IPS DF 6.9 (cell line): ENCODE results near the gene CD300LB.
"Not testable (repeated sequence)": the region's sequence is repeated elsewhere in the genome, so short reads cannot be mapped to it uniquely, and the experiment has no call there.

Experiments used
- DNase-seq: peaks from one replicate; pipeline ENCODE4 v3.0.0-alpha.2; 2013; ENCODE audit warnings: low read depth, low spot score
- H3K27ac ChIP-seq: one replicate; pipeline ENCODE4 v1.5.1; 2013; ENCODE audit warnings: low read length, control low read depth
- H3K27me3 ChIP-seq: 2 replicates; pipeline ENCODE4 v1.6.1; 2013; ENCODE audit warnings: mild to moderate bottlenecking, low read length; ENCODE audit not compliant: control insufficient read depth, insufficient read depth
- H3K36me3 ChIP-seq: 2 replicates; pipeline ENCODE4 v1.6.1; 2013; ENCODE audit warnings: low read length; ENCODE audit not compliant: control insufficient read depth, insufficient read depth
- H3K4me1 ChIP-seq: 2 replicates; pipeline ENCODE4 v1.6.1; 2013; ENCODE audit warnings: low read length; ENCODE audit not compliant: control insufficient read depth, insufficient read depth
- H3K4me3 ChIP-seq: 2 replicates; pipeline ENCODE4 v1.5.1; 2013; ENCODE audit warnings: mild to moderate bottlenecking, low read length
- H3K9me3 ChIP-seq: 2 replicates; pipeline ENCODE4 v1.6.1; 2013; ENCODE audit warnings: low read length, inconsistent platforms; ENCODE audit not compliant: control insufficient read depth, insufficient read depth
- WGBS: extraction: QIAGEN DNeasy Blood & Tissue Kit; methylation state at CpG from one replicate; pipeline ENCODE4 v1.1.7; 2013; ENCODE audit warnings: mixed read lengths, missing lambda C conversion rate; ENCODE audit not compliant: insufficient read length, insufficient coverage; 5-methylcytosine and 5-hydroxymethylcytosine counted together

CD300LB gene

DNA sequence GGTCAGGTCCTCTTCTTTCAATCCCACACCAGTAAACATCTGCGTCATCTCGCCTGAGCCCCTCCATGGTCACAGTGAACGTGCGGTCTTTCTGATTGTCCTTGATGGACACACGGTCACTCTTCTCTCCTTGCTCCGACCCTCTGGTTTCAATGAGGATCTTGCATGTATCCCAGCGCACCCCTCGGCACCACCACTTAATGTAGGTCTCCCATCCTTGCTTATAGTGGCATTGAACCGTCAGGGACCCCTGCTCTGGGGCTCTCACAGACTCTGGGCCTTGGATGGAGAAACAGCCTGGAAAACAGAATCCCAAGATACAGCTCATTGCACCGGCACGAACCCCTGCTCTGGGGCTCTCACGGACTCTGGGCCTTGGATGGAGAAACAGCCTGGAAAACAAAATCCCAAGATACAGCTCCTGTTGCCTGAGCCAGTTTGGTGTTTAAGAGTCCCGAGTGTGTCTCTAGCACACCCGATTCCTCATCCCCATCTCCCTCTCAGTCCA, 5.4 kb downstream of the CD300LB start:
- no peak overlapping the region for H3K27ac ChIP-seq
- no peaks in the 10 kb centered on the region for H3K27me3 ChIP-seq
- DNase-seq, result no peak
- WGBS, result no CpG with 5 or more reads among the region's 14 CpGs
- no peaks in the 10 kb centered on the region for H3K4me1 ChIP-seq
- H3K36me3 ChIP-seq, result no peaks in the 10 kb centered on the region
- no peaks in the 10 kb centered on the region for H3K9me3 ChIP-seq
- H3K4me3 ChIP-seq, result no peak overlapping the region

DNA sequence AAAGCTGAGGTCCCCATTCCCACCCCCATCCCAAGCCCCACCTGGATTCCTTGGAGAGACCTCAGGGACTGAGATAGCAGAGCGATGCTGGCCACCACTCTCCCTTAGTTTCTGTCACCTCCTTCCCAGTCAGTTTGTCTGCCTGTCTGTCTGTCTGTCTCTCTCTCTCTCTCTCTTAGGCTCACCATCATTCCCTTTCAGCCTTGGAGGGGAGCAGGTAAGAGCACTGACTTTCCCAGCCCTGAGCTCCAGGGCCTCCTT, 5.9 kb downstream of the CD300LB start:
- H3K27me3 ChIP-seq, result no peaks in the 10 kb centered on the region
- no peak for DNase-seq
- WGBS, result no CpG with 5 or more reads among the region's 1 CpG
- no peak overlapping the region for H3K27ac ChIP-seq
- H3K4me1 ChIP-seq, result no peaks in the 10 kb centered on the region
- no peaks in the 10 kb centered on the region for H3K9me3 ChIP-seq
- no peaks in the 10 kb centered on the region for H3K36me3 ChIP-seq
- no peak overlapping the region for H3K4me3 ChIP-seq

DNA sequence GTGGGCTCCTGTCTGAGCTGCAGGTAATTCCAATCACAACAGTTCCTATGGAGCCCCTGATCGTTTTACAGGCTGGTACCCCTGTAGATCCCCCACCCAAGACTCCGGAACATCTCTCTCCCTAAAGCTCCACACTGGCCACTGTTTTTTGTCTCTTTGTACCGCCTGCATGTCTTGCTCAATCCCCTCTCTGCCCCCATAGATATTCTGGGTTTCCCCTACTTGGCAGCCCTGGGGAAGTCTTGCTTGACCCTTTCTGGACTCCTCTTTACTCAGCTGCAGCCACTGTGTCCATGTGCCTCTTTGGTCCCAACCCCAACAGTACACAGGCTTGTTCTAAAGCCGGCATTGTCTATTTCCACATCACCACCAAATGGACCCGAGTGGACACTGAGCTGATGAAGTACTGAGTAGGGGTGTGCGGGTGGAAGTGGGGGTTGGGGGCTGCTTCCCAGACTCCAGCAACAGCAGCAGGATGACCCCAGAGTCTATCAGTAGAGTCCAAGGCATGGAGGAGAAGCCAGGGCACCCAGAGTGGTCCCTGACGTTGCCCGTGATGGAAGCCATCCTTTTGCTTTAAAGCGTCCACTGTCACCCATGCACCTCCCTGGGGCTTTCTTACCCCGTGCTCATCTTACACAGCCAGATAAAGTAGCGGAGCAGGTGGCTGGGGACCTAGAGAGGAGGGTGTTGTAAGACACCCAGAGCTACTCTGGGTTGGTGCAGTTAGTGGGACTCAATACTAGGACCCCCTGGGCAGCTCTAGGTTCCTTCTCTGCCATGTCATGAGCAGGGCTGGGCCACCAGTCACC, 6.4 kb downstream of the CD300LB start:
- H3K27ac ChIP-seq, result no peak overlapping the region
- no peak overlapping the region for H3K4me3 ChIP-seq
- no peaks in the 10 kb centered on the region for H3K9me3 ChIP-seq
- no peaks in the 10 kb centered on the region for H3K27me3 ChIP-seq
- no peak for DNase-seq
- no peaks in the 10 kb centered on the region for H3K4me1 ChIP-seq
- no CpG with 5 or more reads among the region's 11 CpGs for WGBS
- H3K36me3 ChIP-seq, result no peaks in the 10 kb centered on the region

DNA sequence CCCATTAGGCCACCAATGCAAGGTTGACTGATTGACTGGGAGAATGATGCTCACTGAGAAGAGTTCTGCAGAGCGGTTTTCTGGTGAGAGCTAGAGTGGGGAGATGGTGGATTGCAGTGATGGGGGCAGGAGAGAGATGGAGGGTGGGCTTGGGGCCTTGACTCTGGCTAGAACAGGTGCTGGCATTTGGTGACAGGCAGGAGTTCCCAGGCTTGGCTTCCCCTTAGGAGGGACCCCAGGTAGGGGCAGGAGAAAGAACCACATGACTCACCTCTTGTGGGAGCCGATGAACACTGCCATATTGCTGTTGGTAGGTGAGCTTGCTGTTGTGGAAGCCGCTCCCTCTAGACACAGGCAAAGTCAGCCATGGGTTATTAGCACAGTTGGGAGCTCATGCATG, 8.0 kb downstream of the CD300LB start:
- Histone ChIP-seq H3K9me3 (no peaks in the 10 kb centered on the region), H3K4me3 (no peak overlapping the region), H3K27ac (no peak overlapping the region), H3K36me3 (no peaks in the 10 kb centered on the region), H3K4me1 (no peaks in the 10 kb centered on the region), H3K27me3 (no peaks in the 10 kb centered on the region)
- no peak for DNase-seq
- no CpG with 5 or more reads among the region's 3 CpGs for WGBS

DNA sequence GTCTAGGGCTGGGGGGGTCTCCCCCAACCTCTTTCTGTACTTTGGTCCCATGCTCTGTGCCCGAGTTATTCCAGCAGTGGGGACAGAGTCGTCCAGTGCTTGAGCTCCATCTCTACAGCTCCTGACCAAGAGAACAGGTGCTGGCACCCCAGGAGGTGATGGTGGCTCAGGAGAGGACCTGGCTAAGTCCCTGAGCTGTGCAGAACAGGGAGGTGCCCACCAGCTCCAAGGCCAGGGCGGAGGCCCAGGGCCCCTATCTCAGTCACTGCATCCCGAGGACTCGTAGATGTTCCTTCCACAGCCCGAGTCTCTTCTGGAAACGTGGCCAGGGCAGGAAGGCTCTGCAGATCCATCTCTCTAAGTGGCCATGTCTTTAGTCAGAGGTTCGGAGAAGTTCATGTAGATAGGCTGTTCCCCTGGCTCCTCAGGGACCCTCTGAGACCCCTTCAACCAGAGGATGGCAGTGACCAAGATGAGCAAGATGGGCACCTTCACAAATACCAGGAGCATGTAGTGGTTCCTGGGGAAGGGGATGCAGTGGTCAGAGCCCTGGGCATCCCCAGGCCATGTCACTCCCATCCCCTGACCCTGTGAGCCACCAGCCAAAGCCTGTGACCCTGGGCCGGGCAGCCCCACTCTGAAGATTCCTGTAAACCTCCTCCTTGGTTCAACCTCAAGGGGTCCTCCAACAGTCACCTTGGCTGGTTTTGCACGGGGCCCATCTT, 8.7 kb downstream of the CD300LB start:
- Histone ChIP-seq H3K9me3 (no peaks in the 10 kb centered on the region), H3K4me1 (no peaks in the 10 kb centered on the region), H3K36me3 (no peaks in the 10 kb centered on the region), H3K27me3 (no peaks in the 10 kb centered on the region), H3K4me3 (no peak overlapping the region), H3K27ac (no peak overlapping the region)
- no peak for DNase-seq
- no CpG with 5 or more reads among the region's 10 CpGs for WGBS

DNA sequence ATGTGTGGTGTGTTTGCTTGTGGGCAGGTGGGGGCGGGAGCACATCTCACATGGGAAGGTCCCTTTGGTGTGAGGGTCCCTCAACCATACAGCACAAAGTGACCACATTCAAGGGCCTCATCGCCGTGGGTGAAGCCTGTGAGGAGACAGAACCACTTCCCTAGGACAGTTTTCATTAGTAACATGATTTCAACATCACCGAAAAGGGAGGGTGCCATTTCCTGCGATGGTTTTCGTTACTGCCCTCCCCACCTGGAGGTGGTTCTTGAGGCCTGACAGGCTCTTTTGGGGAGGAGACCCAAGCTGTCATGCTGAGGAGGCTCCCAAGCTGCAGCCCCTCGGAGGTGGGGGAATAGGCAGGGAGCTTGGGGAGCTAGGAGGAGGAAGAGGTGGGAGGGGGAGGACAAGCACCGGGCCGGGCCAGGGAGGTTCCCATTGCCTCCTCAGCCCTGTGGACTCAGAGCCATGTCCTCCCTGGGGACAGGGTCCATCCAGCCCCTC, 9.5 kb downstream of the CD300LB start:
- no CpG with 5 or more reads among the region's 9 CpGs for WGBS
- no peak overlapping the region for H3K4me3 ChIP-seq
- no peaks in the 10 kb centered on the region for H3K27me3 ChIP-seq
- no peaks in the 10 kb centered on the region for H3K4me1 ChIP-seq
- H3K27ac ChIP-seq, result no peak overlapping the region
- no peaks in the 10 kb centered on the region for H3K9me3 ChIP-seq
- DNase-seq, result no peak
- no peaks in the 10 kb centered on the region for H3K36me3 ChIP-seq

DNA sequence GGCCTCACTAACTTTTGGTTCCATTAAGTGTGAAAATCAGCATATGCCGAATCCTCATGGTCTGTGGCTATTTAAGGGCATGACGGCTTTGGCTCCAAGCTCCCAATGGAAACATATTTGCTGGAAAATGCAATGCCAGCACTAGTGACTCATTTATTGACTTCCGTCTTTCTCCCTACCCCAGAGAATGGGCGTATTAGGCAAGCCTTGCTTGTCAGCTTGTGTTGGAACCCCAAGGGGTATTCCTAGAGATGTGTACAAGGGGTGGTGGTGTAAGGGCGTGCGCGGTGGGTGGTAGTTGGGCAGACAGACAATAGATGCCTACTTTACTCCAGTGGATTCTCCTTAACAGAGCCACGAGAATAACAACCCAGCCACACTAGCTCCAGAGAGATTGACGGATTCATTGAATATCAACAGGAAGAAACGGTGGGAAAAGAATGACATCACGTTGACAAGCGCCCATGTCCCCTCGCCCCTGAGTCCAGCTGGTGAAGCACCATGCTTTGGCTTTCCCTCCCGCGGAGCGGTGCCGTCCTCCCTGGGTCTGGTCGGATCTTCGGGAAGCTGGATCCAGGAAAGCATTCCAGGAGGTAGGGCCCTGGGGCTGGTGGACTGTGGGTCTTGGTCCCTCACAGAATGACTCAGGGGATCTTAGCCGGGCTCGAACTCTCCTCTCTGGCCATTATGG, 10.3 kb downstream of the CD300LB start:
- H3K9me3 ChIP-seq, result no peaks in the 10 kb centered on the region
- H3K4me1 ChIP-seq, result no peaks in the 10 kb centered on the region
- WGBS, result no CpG with 5 or more reads among the region's 21 CpGs
- no peak overlapping the region for H3K27ac ChIP-seq
- DNase-seq, result no peak
- H3K4me3 ChIP-seq, result no peak overlapping the region
- H3K36me3 ChIP-seq, result no peaks in the 10 kb centered on the region
- H3K27me3 ChIP-seq, result no peaks in the 10 kb centered on the region

DNA sequence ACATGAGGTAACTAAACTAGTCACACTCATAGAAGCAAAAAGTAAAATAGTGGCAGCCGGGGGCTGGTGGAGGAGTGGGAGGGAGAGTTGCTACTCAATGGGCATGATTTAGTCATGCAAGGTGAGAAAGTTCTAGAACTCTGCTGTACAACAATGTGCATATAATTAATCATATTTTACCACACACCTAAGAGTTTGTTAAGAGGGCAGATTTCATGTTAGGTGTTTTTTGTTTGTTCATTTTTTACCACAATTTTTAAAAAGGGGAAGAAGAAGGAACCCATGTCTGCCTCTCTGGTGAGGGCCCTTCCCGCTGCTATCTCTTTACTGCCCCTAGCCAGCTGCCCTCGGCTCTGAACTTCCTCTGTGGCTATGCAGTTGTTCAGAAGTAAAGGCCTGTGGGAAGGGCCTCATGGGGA, 11.2 kb downstream of the CD300LB start:
- H3K36me3 ChIP-seq, result no peaks in the 10 kb centered on the region
- no peak overlapping the region for H3K4me3 ChIP-seq
- DNase-seq, result no peak
- H3K27ac ChIP-seq, result no peak overlapping the region
- H3K27me3 ChIP-seq, result no peaks in the 10 kb centered on the region
- no peaks in the 10 kb centered on the region for H3K9me3 ChIP-seq
- H3K4me1 ChIP-seq, result no peaks in the 10 kb centered on the region
- no CpG with 5 or more reads among the region's 3 CpGs for WGBS

DNA sequence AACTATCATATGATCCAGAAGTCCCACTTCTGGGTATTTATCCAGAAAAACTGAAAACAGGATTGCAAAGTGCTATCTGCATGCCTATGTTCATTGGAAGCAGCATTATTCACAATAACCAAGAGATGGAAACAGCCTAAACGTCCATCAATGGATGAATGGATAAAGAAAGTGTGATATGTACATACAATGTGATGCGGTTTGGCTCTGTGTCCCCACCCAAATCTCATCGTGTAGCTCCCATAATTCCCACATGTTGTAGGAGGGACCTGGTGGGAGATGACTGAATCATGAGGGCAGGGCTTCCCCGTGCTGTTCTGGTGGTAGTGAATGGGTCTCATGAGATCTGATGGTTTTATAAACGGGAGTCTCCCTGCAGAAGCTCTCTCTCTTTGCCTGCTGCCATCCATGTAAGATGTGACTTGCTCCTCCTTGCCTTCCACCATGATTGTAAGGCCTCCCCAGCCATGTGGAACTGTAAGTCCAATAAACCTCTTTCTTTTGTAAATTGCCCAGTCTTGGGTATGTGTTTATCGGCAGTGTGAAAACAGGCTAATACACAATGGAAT, 12.8 kb downstream of the CD300LB start:
- not testable (repeated sequence) for H3K36me3 ChIP-seq, H3K4me3 ChIP-seq, DNase-seq, H3K27me3 ChIP-seq, H3K4me1 ChIP-seq, H3K9me3 ChIP-seq, H3K27ac ChIP-seq
- no CpG with 5 or more reads among the region's 6 CpGs for WGBS

DNA sequence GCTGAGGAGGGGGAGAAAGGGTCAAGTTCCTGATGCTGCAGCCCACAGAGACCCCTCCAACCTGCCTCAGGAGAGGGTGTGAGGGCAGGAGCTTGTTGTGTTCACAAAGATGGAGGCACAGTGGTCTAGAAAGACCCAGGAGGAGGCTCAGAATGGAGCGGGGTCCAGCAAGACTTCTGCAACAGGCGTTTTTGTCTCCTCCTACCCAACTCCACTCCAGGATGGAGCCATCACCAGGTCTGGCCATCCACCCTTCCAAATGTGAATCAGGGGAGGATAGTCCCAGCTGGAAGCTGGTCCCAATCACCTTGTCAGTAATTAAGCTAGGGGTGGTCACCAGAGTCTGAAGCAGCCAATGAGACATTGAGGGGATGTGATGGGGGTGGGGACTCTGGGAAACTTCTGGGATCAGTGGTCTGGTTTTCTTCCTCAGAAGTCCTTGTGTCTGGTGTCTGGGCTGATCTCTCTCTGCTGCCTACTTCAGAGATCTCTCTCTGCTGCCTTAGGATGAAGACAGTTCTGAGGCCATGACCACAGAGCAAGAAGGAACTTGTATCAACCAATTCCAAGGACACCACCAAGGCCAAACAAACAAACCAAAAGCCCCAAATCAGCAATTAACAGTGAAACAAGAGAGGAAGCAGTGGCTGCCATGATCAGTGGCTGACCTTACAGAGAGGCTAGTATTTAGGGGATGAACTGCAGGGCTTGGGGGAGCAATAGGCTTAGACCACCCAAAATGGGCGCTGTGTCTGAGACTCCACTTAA, 14.5 kb downstream of the CD300LB start:
- H3K4me3 ChIP-seq, result no peak overlapping the region
- no peak overlapping the region for H3K27ac ChIP-seq
- no peaks in the 10 kb centered on the region; the same call in 1 of the 2 replicates for H3K9me3 ChIP-seq
- DNase-seq, result no peak
- H3K36me3 ChIP-seq, result no peaks in the 10 kb centered on the region
- no peaks in the 10 kb centered on the region for H3K27me3 ChIP-seq
- WGBS, result no CpG with 5 or more reads among the region's 3 CpGs
- H3K4me1 ChIP-seq, result no peaks in the 10 kb centered on the region
